GM19351 (cell line): ENCODE data around the gene PLEKHG5.

ENCODE experiments used
- ATAC-seq: cut with Tn5 transposase; IDR thresholded peaks from one replicate; pipeline ENCODE4 v1.9.1; 2021; ENCODE audit warnings: mild to moderate bottlenecking, moderate library complexity; ENCODE audit not compliant: unreplicated experiment

PLEKHG5 gene, protein sequence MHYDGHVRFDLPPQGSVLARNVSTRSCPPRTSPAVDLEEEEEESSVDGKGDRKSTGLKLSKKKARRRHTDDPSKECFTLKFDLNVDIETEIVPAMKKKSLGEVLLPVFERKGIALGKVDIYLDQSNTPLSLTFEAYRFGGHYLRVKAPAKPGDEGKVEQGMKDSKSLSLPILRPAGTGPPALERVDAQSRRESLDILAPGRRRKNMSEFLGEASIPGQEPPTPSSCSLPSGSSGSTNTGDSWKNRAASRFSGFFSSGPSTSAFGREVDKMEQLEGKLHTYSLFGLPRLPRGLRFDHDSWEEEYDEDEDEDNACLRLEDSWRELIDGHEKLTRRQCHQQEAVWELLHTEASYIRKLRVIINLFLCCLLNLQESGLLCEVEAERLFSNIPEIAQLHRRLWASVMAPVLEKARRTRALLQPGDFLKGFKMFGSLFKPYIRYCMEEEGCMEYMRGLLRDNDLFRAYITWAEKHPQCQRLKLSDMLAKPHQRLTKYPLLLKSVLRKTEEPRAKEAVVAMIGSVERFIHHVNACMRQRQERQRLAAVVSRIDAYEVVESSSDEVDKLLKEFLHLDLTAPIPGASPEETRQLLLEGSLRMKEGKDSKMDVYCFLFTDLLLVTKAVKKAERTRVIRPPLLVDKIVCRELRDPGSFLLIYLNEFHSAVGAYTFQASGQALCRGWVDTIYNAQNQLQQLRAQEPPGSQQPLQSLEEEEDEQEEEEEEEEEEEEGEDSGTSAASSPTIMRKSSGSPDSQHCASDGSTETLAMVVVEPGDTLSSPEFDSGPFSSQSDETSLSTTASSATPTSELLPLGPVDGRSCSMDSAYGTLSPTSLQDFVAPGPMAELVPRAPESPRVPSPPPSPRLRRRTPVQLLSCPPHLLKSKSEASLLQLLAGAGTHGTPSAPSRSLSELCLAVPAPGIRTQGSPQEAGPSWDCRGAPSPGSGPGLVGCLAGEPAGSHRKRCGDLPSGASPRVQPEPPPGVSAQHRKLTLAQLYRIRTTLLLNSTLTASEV

DNA sequence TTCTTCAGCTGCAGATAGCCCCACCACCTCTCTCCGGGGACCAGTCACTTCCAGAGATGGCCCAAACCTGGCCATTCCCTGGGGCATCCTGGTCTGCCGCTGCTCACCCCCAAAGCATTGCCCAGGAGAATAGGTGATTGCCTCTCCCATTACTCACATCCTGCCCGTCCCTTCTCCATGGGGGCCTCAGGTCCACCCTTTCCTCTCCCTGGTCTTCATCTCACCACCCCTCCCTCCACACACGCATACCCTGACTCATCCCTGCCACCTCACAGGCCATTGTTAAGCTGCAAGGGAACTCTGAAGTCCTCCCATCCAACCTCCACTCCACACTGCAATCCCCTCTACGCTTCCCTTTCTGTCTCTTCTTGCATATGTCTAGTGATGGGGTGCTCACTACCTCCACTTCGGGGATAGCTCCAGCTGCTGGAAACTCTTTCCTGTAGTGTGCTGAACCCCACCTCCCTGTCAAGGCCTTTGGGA is at the start of gene PLEKHG5:
TSS of gene PLEKHG5 (minus strand) at position 188 of the 483 bp plus-strand sequence. CDS start 14,096 bp downstream, outside the sequence.
- no peak for ATAC-seq

DNA sequence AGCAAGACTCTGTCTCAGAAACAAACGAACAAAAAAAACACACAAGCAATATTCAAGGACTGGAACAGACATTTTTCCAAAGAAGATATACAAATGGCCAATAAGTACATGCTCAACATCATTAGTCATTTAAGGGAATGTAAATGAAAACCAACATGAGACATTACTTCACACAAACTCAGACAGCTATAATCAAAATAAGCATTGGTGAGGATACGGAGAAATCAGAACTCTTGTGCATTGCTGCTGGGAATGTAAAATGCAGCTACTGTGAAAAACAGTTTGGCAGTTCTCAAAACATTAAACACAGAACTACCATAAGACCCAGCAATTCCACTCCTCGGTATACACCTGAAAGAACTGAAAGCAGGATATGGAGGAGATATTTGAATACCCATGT is 47.5 kb upstream of the PLEKHG5 start:
- ATAC-seq = no peak

DNA sequence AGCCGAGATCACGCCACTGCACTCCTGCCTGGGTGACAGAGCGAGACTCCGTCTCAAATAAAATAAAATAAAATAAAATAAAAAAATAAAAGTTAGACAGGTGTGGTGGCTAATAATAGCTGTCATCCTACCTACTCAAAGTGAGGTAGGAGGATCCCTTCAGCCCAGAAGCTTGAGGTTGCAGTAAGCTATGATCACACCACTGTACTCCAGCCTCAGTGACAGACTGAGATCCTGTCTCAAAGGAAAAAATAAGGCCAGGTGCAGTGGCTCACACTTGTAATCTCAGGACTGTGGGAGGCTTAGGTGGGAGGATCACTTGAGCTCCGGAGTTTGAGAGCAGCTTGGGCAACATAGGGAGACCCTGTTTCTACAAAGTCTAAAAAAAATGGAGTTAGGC is 44.8 kb upstream of the PLEKHG5 start:
- no peak for ATAC-seq

DNA sequence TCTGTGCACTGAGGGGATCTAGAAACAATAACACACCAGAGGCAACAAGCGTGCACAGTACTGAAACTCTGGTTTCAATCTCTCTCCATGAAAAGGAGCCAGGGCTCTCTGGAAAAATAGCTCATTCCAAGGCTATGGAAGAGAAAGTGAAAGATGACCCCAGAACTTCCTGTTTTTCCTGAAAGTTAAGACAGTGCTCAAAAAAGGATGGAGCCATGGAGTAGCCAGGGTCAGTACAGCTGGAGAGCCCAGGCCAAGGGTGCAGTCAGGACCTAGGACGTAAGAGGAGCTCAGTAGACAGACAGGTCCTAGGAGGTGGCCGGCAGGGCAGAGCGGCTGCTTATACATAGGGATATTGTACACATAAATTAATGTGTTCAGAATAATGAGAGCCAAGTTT is 43.7 kb upstream of the PLEKHG5 start:
- ATAC-seq = no peak

DNA sequence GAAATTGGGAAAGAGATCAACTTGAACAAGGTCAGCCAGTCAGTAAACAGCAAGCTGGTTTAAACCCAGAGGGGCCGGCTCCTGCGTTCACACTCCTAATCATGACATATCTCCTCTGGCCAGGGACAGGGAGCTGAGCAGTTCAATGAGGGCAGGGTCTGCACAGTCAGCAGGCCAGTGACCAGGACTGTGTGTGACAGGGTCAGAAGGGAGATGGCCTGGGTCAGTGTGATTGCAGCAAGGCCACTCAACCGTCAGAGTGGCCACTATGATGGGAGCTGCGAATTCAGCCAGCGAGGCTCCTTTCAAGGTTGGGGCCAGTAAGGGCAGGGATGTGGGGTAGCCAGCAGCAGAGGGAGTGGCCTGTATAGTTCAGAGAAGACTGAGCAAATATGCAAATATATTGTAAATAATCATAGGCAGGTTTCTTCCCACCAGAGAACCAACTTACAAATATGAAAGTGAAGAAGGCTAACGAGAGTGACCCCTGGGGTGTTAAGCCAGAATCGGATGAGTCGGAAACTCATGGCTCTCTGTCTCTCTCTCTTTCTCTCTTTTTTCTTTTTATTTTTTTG is 42.9 kb upstream of the PLEKHG5 start:
- ATAC-seq = no peak

DNA sequence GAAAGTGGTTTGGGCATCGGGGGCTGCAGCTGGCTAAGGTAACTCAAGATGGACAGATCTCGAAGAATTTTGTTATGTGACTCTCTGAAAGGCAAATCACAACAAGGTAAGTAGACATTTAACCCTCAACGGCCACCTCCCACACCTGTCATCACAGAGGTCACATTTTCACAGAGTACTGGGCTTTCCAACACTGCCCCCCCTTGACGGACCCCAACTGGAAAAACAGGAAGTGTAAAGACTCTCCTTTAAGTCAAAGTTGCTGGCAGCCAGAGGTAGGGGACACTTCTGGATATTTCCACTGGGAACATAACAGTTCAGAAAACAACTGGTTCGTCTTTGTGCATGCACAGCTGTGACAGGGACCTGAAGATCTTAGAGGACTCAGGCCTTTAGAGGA is 40.5 kb upstream of the PLEKHG5 start:
- ATAC-seq = no peak

DNA sequence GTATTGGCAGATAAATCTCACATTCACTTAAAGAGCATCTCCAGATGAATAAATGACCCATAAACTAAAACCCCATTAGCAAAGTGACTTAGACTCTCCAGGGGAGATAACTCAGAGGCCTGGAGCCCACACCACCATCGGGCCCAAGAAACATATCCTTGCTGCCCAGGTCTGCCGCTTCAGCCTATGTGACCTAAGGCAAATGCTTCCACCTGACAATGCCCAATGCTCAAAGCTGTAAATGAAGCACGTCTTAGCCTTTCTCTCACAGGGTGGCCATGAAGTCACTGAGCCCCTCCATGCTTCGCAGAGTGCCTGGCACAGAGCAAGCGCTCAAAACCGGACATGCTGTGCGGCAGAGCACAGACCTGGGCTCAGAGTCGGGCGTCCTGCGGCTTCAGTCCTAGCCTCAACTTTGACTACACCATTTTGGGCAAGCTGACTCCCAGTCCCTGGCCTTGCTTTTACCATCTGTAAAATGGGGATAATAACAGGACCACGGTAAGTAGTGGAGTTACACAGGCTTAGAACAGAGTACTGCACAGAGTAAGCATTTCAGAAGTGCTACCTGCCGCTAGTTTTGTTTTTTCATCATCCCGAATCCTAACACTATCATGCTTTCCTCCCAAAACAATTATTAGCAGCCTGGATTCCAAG is 39.2 kb upstream of the PLEKHG5 start:
- ATAC-seq = no peak

DNA sequence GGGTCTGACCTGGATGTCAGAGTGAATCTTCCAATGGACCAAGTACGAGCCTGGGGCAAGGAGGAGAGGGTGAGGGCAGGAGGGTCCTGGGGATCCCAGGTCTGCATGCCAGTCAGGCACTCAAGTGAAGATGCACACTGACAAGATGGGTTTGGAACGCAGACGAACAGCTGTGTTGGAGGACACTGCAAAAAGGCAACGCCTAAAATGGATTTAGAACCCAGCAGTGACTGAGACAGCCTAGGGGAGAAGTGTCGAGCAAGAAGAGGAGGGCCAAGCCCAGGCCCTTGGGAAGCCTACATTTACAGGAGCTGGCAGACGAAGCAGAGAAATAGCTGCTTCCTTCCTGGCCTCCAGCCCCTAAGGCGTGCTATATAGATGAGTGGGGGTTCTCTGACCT is 37.0 kb upstream of the PLEKHG5 start:
- ATAC-seq = no peak

DNA sequence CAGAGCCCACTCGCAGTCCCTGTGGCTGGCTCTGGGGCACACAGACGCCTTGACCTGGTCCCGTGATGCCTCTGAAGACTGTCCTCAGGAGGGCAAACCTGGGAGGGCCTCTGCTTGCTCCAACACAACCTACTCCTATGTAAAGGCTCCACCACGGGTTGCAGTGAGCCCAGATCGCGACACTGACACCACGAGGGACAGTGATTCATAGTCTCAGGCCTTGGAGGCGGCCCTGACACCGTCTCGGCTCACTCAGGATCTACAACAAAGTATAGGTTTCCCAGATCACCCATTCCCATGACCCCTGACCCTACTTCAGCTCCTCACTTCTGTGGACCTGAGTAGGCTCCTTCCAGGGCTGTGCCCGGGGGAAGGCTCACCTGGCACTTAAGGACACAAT is 34.8 kb upstream of the PLEKHG5 start:
- no peak for ATAC-seq

DNA sequence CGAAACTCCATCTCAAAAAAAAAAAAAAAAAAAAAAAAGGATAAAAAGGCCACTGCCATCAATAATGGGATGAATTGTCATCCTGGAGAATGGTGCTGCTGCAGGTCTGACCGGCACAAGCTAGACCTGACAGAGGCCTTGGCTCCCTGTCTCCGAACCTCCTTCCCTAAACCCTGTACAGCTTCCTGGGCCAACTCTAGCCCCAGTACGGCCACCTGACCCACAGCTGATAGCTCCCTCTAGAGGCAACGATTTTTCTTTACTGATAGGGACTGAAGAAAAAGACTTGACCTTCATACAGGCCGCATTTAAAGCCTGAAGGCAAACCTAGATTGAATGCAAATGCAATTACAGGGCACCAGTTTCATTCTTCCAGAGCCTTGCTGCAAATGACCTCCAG is 32.1 kb upstream of the PLEKHG5 start:
- no peak for ATAC-seq

DNA sequence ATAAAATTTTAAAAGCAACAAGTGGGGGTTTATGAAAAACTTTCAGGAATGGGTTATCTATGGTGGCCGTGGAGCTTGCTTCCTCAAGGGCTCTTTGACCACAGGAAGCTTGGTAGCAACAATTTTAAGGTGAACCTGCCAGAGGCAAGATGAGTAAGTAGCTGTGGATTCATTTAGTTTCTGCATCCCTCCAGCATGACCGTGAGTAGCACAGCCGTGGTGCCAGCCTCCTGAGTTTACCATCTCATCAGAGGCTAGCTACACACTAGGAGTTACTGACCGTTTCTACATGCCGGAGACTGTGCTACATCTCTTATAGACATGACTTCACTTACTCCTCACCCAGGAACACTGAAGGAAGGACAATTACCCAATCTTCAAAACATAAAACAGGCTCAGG is 30.1 kb upstream of the PLEKHG5 start:
- ATAC-seq = no peak

DNA sequence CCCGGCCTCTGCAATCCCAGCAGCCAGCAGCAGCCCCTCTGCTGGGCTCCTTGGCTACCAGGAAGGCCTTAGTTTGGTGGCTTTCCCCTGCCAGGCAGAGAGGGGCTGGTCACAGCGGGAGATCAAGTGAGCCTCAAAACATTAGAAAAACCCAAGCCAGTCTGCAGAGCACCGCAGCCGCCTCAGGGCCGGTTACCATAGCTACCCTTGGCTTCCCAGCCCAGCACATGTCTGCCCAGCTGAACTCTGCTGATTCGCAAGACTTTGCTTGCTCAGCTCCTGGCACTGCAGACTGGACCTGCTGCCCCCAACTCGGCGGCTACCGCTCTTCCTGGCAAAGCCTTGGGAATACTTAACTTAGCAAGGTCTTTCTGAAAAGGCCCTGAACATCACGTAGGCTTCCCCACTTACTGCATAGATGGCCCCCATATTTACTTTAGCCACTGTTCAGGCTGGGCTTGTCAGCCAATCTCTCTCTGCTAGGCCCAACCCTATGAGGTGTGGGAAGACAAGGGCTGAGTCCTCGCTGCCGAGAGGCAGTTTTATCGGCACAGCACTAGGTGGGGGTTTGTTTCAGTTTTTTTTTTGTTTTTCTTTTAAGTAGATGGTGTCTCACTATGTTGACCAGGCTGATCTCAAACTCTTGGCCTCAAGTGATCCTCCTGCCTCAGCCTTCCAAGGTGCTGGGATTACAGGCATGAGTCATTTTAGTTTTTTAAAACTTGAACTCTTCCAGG is 28.6 kb upstream of the PLEKHG5 start:
- no peak for ATAC-seq

DNA sequence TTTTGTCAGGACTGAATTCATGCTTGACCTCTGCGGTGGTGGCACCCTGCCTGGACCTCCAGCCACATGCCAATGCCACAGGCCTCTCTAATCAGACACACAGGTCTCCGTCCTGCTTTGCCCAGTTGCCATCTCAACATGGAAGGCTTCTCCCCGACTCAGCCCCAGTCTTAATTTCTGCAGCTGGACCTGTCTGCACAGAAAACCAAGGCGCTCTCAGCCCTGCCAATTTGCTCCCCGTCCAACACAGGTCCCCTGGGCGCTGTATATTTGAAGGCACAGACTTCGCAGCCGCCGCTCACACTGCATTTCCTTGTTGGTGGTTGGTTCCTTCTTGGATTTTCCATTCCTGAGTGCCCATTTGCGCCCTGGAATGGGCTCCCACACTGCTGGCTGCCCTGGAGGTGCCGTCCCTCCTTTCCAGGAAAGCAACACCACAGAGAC is 28.0 kb upstream of the PLEKHG5 start:
- ATAC-seq = no peak

DNA sequence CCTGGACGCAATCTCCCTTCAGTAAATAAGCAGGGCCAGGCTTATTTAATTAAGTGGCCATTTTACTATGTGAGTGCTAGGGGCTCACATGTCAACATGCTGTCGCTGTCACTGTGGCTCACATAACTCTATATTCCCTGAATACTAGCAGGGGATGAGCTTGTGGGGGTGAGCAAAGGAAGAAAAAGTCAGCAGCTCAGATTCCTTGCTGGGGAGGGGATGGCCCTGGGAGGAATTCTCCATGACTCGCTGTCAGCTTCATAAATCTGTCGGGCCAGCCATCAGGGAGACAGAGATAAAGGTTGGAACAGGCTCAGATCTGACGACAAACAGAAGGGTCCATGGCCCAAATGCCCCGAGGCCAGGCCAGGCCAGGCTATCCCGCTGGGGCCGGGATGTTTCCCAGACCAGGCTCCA is 26.0 kb upstream of the PLEKHG5 start:
- ATAC-seq = no peak

DNA sequence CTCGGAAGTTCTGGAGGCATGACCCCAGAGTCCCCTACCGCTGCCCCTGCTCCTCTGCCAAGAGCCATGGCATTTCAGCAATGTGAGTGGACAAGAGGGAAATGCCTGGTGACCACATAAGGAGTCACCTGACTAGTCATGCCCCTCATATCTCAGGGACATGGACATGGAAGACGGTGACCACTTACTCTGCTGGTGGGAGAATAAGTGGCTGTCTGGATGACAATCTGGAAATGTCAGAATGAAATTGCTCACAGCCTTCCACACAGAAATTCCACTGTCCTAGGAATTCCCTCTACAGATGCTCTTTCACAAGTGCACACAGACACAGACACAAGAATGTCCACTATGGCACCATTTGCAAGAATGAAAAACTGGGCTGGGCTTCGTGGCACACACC is 24.3 kb upstream of the PLEKHG5 start:
- ATAC-seq = no peak

DNA sequence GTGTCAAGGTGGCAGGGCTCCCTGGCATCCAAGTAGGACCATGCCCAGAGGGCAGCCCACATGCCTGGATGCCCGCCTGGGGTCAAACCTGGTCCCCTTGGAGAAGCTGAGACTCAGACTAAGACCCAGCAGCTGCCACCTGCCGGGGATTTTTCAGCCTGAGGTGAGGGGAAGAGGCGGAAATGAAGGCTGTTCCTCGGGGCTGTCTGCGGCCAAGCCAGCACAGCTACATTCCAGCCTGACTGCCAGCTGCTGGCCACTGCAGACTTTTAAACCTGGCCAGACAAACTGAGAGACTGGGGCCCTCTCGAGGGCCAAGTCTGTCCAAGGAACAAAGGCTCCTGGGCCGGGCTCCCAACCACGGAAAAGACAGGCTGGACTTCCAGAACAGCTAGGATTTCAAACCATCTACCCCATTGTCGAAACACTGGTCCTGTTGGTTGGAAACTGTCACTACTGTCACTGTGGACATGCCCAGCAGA is 21.9 kb upstream of the PLEKHG5 start:
- no peak for ATAC-seq

DNA sequence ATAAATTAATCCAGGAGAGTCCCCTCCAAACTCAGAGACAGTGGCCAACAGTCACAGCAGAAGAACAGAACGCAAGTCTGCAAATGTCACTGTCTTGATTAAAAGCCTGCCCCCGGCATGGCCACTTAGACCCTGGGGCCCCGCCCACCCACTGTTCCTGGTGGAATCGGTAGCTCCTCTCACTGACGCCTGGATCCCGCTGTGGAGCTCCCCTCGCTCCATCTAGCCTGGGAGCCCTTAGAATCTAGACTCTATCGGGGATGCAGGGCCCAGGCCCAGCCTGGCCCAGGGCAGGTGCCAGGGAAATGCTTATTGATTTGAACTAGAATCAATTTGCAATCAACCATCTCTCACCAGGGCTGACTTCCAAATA is 21.4 kb upstream of the PLEKHG5 start:
- no peak for ATAC-seq

DNA sequence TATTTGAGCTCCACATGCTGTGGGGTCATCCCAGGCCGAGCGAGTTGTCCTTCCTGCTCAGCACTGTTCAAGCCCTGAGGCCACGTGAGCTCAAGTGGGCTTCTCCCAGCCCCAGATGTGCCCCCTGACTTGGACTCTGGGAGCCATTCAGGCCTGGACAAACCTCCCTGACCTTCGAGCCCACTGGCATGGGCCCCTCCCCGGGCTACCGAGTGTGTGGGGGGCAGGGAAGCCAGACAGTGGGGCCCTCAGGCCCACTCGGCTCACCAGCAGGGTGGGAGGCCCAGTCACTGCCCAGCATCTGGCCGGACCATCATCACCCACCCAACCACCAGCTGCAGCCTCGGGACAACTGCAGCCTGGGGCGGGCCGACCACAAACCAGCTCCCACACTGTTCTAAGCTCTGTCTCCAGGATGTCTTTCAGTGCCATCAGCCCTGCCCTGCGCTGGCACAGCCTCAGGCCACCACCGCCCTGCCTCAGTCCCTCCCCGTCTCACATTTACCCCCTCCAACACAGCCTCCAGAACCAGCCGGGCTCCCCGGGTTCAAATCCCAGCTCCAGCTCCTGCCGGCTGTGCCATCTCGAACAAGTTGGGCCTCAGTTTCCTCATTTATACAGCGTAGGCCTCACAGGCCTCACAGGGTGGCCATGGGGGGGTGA is 20.9 kb upstream of the PLEKHG5 start:
- no peak for ATAC-seq

DNA sequence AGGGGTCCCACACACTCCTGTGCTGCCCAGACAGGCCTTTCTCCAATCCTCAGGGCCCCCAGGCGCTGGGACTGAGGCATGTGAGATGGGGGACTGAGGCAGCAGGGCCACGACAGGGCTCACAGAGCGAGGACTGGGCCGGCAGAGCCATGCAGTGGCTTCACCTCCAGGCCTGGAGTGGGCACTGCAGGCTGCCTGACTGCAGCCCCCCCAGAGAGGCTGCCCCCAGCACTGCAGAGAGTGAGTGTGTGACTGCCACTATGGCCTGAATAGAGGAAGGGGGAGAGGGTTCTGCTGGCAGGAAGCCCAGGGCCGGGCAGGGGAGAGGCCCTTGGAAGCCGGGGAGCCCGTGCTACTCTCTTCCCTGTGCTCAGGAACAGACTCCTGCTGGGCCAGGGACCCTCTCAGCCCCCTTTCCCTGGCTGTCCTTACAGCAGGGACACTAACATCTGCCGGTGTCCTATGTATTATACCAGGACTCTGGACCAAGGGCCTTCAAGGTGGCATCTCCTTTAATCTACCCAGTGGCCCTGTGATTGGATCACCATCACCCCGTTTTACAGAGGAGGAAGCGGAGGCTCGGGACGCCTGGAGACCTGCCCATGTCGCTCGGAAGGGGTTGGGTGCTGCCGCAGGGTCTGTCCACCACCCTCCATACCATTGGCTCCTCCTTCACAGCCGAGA is 20.2 kb upstream of the PLEKHG5 start:
- ATAC-seq = no peak
